ENCODE data around the gene MUCL1. TPM values are rescaled to one million over a fixed set of nuclear protein-coding genes. Genes with fewer than 3 reads are reported as not detected.
A peak's percentile ranks its signal among the peaks of the same experiment; 100 is the strongest.

Gene MUCL1
- polyA plus RNA-seq (2013, experiment 1 of 2): not detected
- not detected for polyA plus RNA-seq (2013, experiment 2 of 2)

DNA sequence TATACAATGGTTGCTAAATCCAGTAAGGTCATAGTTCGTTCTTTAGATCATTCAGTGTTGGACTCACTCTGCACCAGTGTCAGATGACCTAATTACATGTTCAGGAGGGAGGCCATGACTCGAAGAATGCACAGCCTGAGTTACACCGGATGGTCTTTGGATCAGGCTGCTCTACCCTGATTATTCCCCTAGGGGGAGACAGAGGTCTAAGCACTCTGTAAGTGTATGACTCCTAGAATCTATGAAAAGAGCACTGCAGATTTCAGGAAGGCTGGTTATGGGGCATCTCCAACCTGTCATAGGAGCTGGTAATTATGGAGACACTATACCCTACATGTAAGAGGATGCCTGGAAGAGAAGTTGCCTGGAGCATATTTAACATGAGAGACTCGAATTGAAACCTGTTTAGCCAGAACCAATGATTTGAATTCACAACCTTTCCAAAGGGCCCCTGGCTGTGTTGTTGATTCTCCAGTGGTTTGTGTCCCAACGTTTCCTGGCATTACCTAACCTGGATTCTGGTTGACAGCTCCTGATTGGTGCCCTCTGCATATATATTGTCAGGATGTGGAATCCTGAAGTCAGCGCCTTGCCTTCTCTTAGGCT, at the start of gene MUCL1:
MUCL1 (plus strand) TSS at position 584 of the 606 bp plus-strand sequence. CDS start 67 bp downstream, outside the sequence.
- Histone ChIP-seq H3K27ac (ENCODE audit: low read length, poor library complexity, severe bottlenecking) (no peak within 1 kb of the TSS), H3K27me3 (ENCODE audit: control insufficient read depth in 1 of 2, insufficient read depth in 1 of 2, low read length in 2 of 2) (peaks cover 5 to 26% of the 10 kb centered on the region in 2 experiments), H4K8ac (ENCODE audit: low read length) (no peak within 1 kb of the TSS), H4K91ac (ENCODE audit: low read length) (no peak within 1 kb of the TSS), H2AFZ (ENCODE audit: low read depth, low read length) (no peak within 1 kb of the TSS), H3K9ac (ENCODE audit: low read length) (no peak within 1 kb of the TSS), H2BK12ac (ENCODE audit: low read length in 2 of 2) (no peak within 1 kb of the TSS), H2BK15ac (ENCODE audit: low read depth, poor library complexity, severe bottlenecking) (no peak within 1 kb of the TSS), H3K36me3 (ENCODE audit: control insufficient read depth in 1 of 2, insufficient read depth in 2 of 2, low read depth in 1 of 2, low read length in 2 of 2) (no peaks in the 10 kb centered on the region), H3K4me2 (ENCODE audit: low read length, poor library complexity, severe bottlenecking) (no peak within 1 kb of the TSS), H3K4me1 (ENCODE audit: control insufficient read depth, insufficient read depth, low read depth, low read length) (no peaks in the 10 kb centered on the region), H2BK120ac (ENCODE audit: low read depth, low read length) (no peak within 1 kb of the TSS), H2AK5ac (ENCODE audit: low read length, severe bottlenecking) (no peak within 1 kb of the TSS), H3K18ac (ENCODE audit: low read depth in 1 of 2, low read length in 2 of 2) (no peak within 1 kb of the TSS), H3K9me3 (ENCODE audit: control insufficient read depth, low read length) (no peaks in the 10 kb centered on the region), H3K4me3 (ENCODE audit: insufficient read depth in 1 of 2, low read depth in 1 of 2, low read length in 2 of 2) (no peak within 1 kb of the TSS), H2BK5ac (ENCODE audit: low read depth, low read length, poor library complexity, severe bottlenecking) (no peak within 1 kb of the TSS), H3K23ac (ENCODE audit: low read length in 2 of 2) (no peak within 1 kb of the TSS), H3K4ac (ENCODE audit: low read depth in 1 of 2, low read length in 2 of 2) (no peak within 1 kb of the TSS), H3K79me1 (replicated peaks; ENCODE audit: low read length, poor library complexity, severe bottlenecking) (no peaks in the 10 kb centered on the region), H3K14ac (ENCODE audit: low read length in 2 of 2) (no peak within 1 kb of the TSS)
- peak; percentile 57 for DNase-seq
- 36% methylated on average over 6 of the region's 6 CpGs for WGBS

DNA sequence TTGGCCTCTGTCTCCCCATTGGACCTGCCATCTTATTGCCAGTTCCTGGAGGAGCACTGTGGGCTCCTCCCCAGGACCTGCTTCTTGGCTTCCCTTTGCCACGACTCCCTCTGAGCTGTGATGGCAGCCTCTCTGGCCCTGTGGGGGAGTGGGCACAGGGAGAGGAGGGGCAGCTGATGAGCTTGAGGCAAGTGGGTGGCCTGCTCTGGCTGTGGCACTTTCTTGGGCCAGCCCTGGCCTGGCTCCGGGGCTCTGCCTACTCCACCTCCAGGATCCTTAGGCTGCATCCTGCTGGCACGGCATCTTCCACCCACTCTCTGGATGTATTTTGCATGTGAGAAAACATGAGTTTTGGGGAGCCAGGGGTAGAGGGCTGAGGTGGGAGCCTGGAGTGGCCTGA, 32.6 kb upstream of the MUCL1 start:
- Histone ChIP-seq H3K9ac (ENCODE audit: low read length) (no peak overlapping the region), H3K9me3 (ENCODE audit: control insufficient read depth, low read length) (no peaks in the 10 kb centered on the region), H2AFZ (ENCODE audit: low read depth, low read length) (no peak overlapping the region), H3K36me3 (ENCODE audit: control insufficient read depth in 1 of 2, insufficient read depth in 2 of 2, low read depth in 1 of 2, low read length in 2 of 2) (no peaks in the 10 kb centered on the region), H4K91ac (ENCODE audit: low read length) (peak overlapping the region; percentile 30), H2BK15ac (ENCODE audit: low read depth, poor library complexity, severe bottlenecking) (no peak overlapping the region), H3K27ac (ENCODE audit: low read length, poor library complexity, severe bottlenecking) (no peak overlapping the region), H2BK120ac (ENCODE audit: low read depth, low read length) (no peak overlapping the region), H2AK5ac (ENCODE audit: low read length, severe bottlenecking) (no peak overlapping the region), H2BK5ac (ENCODE audit: low read depth, low read length, poor library complexity, severe bottlenecking) (no peak overlapping the region), H3K14ac (ENCODE audit: low read length in 2 of 2) (no peak overlapping the region), H3K4me3 (ENCODE audit: insufficient read depth in 1 of 2, low read depth in 1 of 2, low read length in 2 of 2) (no peak overlapping the region), H2BK12ac (ENCODE audit: low read length in 2 of 2) (no peak overlapping the region), H3K23ac (ENCODE audit: low read length in 2 of 2) (no peak overlapping the region), H3K4me2 (ENCODE audit: low read length, poor library complexity, severe bottlenecking) (no peak overlapping the region), H3K4me1 (ENCODE audit: control insufficient read depth, insufficient read depth, low read depth, low read length) (no peaks in the 10 kb centered on the region), H3K18ac (ENCODE audit: low read depth in 1 of 2, low read length in 2 of 2) (no peak overlapping the region), H4K8ac (ENCODE audit: low read length) (no peak overlapping the region), H3K4ac (ENCODE audit: low read depth in 1 of 2, low read length in 2 of 2) (no peak overlapping the region), H3K27me3 (ENCODE audit: control insufficient read depth in 1 of 2, insufficient read depth in 1 of 2, low read length in 2 of 2) (no peaks in the 10 kb centered on the region), H3K79me1 (replicated peaks; ENCODE audit: low read length, poor library complexity, severe bottlenecking) (no peaks in the 10 kb centered on the region)
- WGBS: 87% methylated on average over 3 of the region's 3 CpGs
- DNase-seq: no peak

DNA sequence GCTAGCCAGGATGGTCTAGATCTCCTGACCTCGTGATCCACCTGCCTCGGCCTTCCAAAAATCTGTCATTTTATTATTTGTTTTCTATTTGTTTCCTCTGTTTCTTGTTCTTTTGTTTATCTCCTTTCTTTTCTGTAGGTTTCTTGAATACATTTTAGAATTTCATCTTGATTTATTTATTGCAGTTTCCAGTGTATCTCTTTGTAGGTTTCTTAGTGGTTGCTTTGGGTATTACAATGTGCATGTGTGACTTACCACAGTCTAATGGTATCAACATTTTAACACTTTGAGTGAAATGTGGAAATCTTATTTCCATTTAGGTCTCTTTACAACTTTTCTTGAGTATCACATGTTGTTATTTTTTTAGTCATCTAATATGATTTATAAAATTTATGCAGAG, 29.9 kb upstream of the MUCL1 start:
- Histone ChIP-seq H2AFZ (ENCODE audit: low read depth, low read length) (no peak overlapping the region), H3K14ac (ENCODE audit: low read length in 2 of 2) (no peak overlapping the region), H3K79me1 (replicated peaks; ENCODE audit: low read length, poor library complexity, severe bottlenecking) (no peaks in the 10 kb centered on the region), H3K4me2 (ENCODE audit: low read length, poor library complexity, severe bottlenecking) (no peak overlapping the region), H3K27me3 (ENCODE audit: control insufficient read depth in 1 of 2, insufficient read depth in 1 of 2, low read length in 2 of 2) (no peaks in the 10 kb centered on the region), H3K4me3 (ENCODE audit: insufficient read depth in 1 of 2, low read depth in 1 of 2, low read length in 2 of 2) (no peak overlapping the region), H2BK12ac (ENCODE audit: low read length in 2 of 2) (no peak overlapping the region), H2AK5ac (ENCODE audit: low read length, severe bottlenecking) (no peak overlapping the region), H3K9me3 (ENCODE audit: control insufficient read depth, low read length) (no peaks in the 10 kb centered on the region), H2BK15ac (ENCODE audit: low read depth, poor library complexity, severe bottlenecking) (no peak overlapping the region), H2BK120ac (ENCODE audit: low read depth, low read length) (no peak overlapping the region), H4K91ac (ENCODE audit: low read length) (no peak overlapping the region), H2BK5ac (ENCODE audit: low read depth, low read length, poor library complexity, severe bottlenecking) (no peak overlapping the region), H3K4ac (ENCODE audit: low read depth in 1 of 2, low read length in 2 of 2) (no peak overlapping the region), H3K4me1 (ENCODE audit: control insufficient read depth, insufficient read depth, low read depth, low read length) (no peaks in the 10 kb centered on the region), H3K9ac (ENCODE audit: low read length) (no peak overlapping the region), H3K23ac (ENCODE audit: low read length in 2 of 2) (no peak overlapping the region), H3K36me3 (ENCODE audit: control insufficient read depth in 1 of 2, insufficient read depth in 2 of 2, low read depth in 1 of 2, low read length in 2 of 2) (no peaks in the 10 kb centered on the region), H4K8ac (ENCODE audit: low read length) (no peak overlapping the region), H3K27ac (ENCODE audit: low read length, poor library complexity, severe bottlenecking) (no peak overlapping the region), H3K18ac (ENCODE audit: low read depth in 1 of 2, low read length in 2 of 2) (no peak overlapping the region)
- no peak for DNase-seq
- 80% methylated on average over 1 of the region's 2 CpGs for WGBS

GRCh38 chr12:54829511-54829910, 24.8 kb upstream of the MUCL1 start:
- Histone ChIP-seq H3K23ac (ENCODE audit: low read length in 2 of 2) (no peak overlapping the region), H3K18ac (ENCODE audit: low read depth in 1 of 2, low read length in 2 of 2) (no peak overlapping the region), H2BK120ac (ENCODE audit: low read depth, low read length) (no peak overlapping the region), H3K4ac (ENCODE audit: low read depth in 1 of 2, low read length in 2 of 2) (no peak overlapping the region), H3K9me3 (ENCODE audit: control insufficient read depth, low read length) (no peaks in the 10 kb centered on the region), H3K27ac (ENCODE audit: low read length, poor library complexity, severe bottlenecking) (no peak overlapping the region), H3K9ac (ENCODE audit: low read length) (no peak overlapping the region), H2AK5ac (ENCODE audit: low read length, severe bottlenecking) (no peak overlapping the region), H3K79me1 (replicated peaks; ENCODE audit: low read length, poor library complexity, severe bottlenecking) (no peaks in the 10 kb centered on the region), H3K4me1 (ENCODE audit: control insufficient read depth, insufficient read depth, low read depth, low read length) (no peaks in the 10 kb centered on the region), H4K8ac (ENCODE audit: low read length) (no peak overlapping the region), H2BK15ac (ENCODE audit: low read depth, poor library complexity, severe bottlenecking) (no peak overlapping the region), H3K4me3 (ENCODE audit: insufficient read depth in 1 of 2, low read depth in 1 of 2, low read length in 2 of 2) (no peak overlapping the region), H4K91ac (ENCODE audit: low read length) (no peak overlapping the region), H2AFZ (ENCODE audit: low read depth, low read length) (no peak overlapping the region), H2BK5ac (ENCODE audit: low read depth, low read length, poor library complexity, severe bottlenecking) (no peak overlapping the region), H3K36me3 (ENCODE audit: control insufficient read depth in 1 of 2, insufficient read depth in 2 of 2, low read depth in 1 of 2, low read length in 2 of 2) (no peaks in the 10 kb centered on the region), H3K27me3 (ENCODE audit: control insufficient read depth in 1 of 2, insufficient read depth in 1 of 2, low read length in 2 of 2) (no peaks in the 10 kb centered on the region), H3K14ac (ENCODE audit: low read length in 2 of 2) (no peak overlapping the region), H3K4me2 (ENCODE audit: low read length, poor library complexity, severe bottlenecking) (no peak overlapping the region), H2BK12ac (ENCODE audit: low read length in 2 of 2) (no peak overlapping the region)
- WGBS: 77% methylated on average over 5 of the region's 5 CpGs
- DNase-seq: no peak

Measured in mesenchymal stem cell (in vitro differentiated cells and primary cell).